ENCODE data around the gene TSEN34.

The TSEN34 gene

GRCh38 chr19:54197121-54197520 lies 6.0 kb downstream of the TSEN34 start:
- no peak for DNase-seq (ENCODE audit: extremely low spot score)
- CTCF ChIA-PET = interaction anchor here (1.2 kb wide), 1 partner anchor 11 kb away, joined by 3 read pairs; no protein-coding TSS in a partner anchor
- POLR2A ChIA-PET = no interaction called here
- no peak for TF ChIP-seq CTCF (IDR thresholded peaks at IDR 0.05; ENCODE audit: control extremely low read depth, extremely low read depth, low read depth, missing control alignments)

GRCh38 chr19:54199401-54199800 lies 8.3 kb downstream of the TSEN34 start:
- DNase-seq (ENCODE audit: extremely low spot score) = no peak
- POLR2A ChIA-PET = no interaction called here
- CTCF ChIA-PET = interaction anchor here (1.5 to 1.8 kb wide), 3 partner anchors 10 to 30 kb away, joined by 3 to 6 read pairs (median 4); partner anchors contain the start of gene MBOAT7
- TF ChIP-seq CTCF (IDR thresholded peaks at IDR 0.05; ENCODE audit: control extremely low read depth, extremely low read depth, low read depth, missing control alignments) = no peak

GRCh38 chr19:54201172-54201701 lies 10.1 kb downstream of the TSEN34 start:
- POLR2A ChIA-PET = interaction anchor here (0.9 to 3.8 kb wide), 4 partner anchors 10 to 64 kb away, joined by 3 to 102 read pairs (median 14); partner anchors contain the start of genes CNOT3, MBOAT7 and TSEN34
- CTCF ChIA-PET = interaction anchor here (3.0 kb wide), 1 partner anchor 31 kb away, joined by 7 read pairs; no protein-coding TSS in a partner anchor
- no peak for TF ChIP-seq CTCF (IDR thresholded peaks at IDR 0.05; ENCODE audit: control extremely low read depth, extremely low read depth, low read depth, missing control alignments)
- DNase-seq (ENCODE audit: extremely low spot score) = no peak

- no peak for TF ChIP-seq CTCF (IDR thresholded peaks at IDR 0.05; ENCODE audit: control extremely low read depth, extremely low read depth, low read depth, missing control alignments)
- ChIA-PET POLR2A (interaction anchor here (2.9 to 3.8 kb wide), 2 partner anchors 11 to 65 kb away, joined by 18 to 102 read pairs; partner anchors contain the start of genes CNOT3, MBOAT7 and TSEN34), CTCF (interaction anchor here (1.0 to 3.0 kb wide), 2 partner anchors 13 to 30 kb away, joined by 3 to 7 read pairs; no protein-coding TSS in a partner anchor)
- no peak for DNase-seq (ENCODE audit: extremely low spot score)
Measured at GRCh38 chr19:54201980-54202379, 10.9 kb downstream of the TSEN34 start.

GRCh38 chr19:54203151-54203611 lies 12.1 kb downstream of the TSEN34 start:
- no peak for TF ChIP-seq CTCF (IDR thresholded peaks at IDR 0.05; ENCODE audit: control extremely low read depth, extremely low read depth, low read depth, missing control alignments)
- CTCF ChIA-PET = interaction anchor here (1.0 to 4.0 kb wide), 3 partner anchors 12 to 29 kb away, joined by 3 to 22 read pairs (median 7); partner anchors contain the start of genes MBOAT7 and TSEN34
- POLR2A ChIA-PET = interaction anchor here (0.6 to 3.8 kb wide), 5 partner anchors 12 to 1428 kb away, joined by 3 to 102 read pairs (median 3); partner anchors contain the start of genes MBOAT7 and TSEN34
- no peak for DNase-seq (ENCODE audit: extremely low spot score)

GRCh38 chr19:54204767-54205468 lies 13.8 kb downstream of the TSEN34 start:
- ChIA-PET CTCF (interaction anchor here (3.1 to 4.0 kb wide), 2 partner anchors 15 to 61 kb away, joined by 8 to 22 read pairs; partner anchors contain the start of genes MBOAT7 and TSEN34), POLR2A (interaction anchor here (1.1 to 5.7 kb wide), 4 partner anchors 13 to 45 kb away, joined by 3 to 30 read pairs (median 9); partner anchors contain the start of genes LENG1, MBOAT7 and TSEN34)
- DNase-seq (ENCODE audit: extremely low spot score) = no peak
- TF ChIP-seq CTCF (IDR thresholded peaks at IDR 0.05; ENCODE audit: control extremely low read depth, extremely low read depth, low read depth, missing control alignments) = no peak
